OCI-LY7 (cell line): ENCODE results near the gene DPM3.
A peak's percentile ranks its signal among the peaks of the same experiment; 100 is the strongest.

ENCODE experiments used
- EZH2phosphoT487 ChIP-seq: fragments of 200-600 bp; sonication (generic); IDR thresholded peaks from 2 replicates; pipeline ENCODE4 v1.6.1; 2018; ENCODE audit warnings: low read depth, borderline replicate concordance, mild to moderate bottlenecking, mixed run types, antibody characterized with exemption, low read length, moderate library complexity, mixed read lengths
- TF ChIP-seq, protein P1 (sequence below): fragments of 200-600 bp; sonication (generic); conservative IDR thresholded peaks from 2 replicates; pipeline ENCODE4 v1.5.1; 2014; ENCODE audit warnings: mild to moderate bottlenecking, antibody characterized with exemption, low read length, moderate library complexity, mixed read lengths

DNA sequence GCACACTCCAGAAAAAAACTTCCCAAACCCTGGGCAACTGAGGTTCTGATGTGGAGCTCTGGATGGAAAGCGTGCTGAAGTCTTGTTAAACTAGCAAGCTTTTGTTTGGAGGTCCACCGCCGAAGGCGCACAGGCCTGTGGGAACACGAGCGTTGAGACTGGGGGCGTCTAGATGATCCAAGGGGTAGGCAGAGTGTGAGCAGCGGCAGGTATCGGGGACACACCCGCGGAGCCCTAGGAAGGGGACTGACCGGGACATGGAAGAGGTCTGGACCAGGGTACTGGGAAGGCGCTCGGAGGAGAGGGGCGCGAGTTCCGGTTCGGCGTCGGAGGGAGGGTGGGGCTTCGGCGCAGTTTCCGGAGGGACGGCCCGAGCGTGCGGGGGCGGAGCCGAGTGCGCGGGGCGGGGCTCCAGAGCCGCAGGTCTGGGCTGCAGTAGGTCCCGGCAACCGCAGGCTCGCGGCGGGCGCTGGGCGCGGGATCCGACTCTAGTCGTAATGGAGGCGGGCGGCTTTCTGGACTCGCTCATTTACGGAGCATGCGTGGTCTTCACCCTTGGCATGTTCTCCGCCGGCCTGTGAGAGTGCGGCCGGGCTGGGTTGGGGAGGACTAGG lies 4.8 kb downstream of the DPM3 start, which contains the start of gene SLC50A1:
- no peak for TF ChIP-seq EZH2phosphoT487
- TF ChIP-seq, protein P1, sequence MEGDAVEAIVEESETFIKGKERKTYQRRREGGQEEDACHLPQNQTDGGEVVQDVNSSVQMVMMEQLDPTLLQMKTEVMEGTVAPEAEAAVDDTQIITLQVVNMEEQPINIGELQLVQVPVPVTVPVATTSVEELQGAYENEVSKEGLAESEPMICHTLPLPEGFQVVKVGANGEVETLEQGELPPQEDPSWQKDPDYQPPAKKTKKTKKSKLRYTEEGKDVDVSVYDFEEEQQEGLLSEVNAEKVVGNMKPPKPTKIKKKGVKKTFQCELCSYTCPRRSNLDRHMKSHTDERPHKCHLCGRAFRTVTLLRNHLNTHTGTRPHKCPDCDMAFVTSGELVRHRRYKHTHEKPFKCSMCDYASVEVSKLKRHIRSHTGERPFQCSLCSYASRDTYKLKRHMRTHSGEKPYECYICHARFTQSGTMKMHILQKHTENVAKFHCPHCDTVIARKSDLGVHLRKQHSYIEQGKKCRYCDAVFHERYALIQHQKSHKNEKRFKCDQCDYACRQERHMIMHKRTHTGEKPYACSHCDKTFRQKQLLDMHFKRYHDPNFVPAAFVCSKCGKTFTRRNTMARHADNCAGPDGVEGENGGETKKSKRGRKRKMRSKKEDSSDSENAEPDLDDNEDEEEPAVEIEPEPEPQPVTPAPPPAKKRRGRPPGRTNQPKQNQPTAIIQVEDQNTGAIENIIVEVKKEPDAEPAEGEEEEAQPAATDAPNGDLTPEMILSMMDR: 0 out of 2 replicates have a peak, but pooled peaks have one; percentile 16
